ENCODE data around the gene PCGF2. TPM values are rescaled to one million over a fixed set of nuclear protein-coding genes. Genes with fewer than 3 reads are reported as not detected.

The PCGF2 gene
- total RNA-seq, 1 donor from 2014 or later = 74.6 TPM

- H3K9me3 Mint-ChIP-seq = no peaks in the 10 kb centered on the region
- no peak for DNase-seq (ENCODE audit: extremely low spot score, unreplicated experiment)
- H3K4me1 Mint-ChIP-seq (ENCODE audit: unreplicated experiment) = no peaks in the 10 kb centered on the region
- TF ChIP-seq, protein P1, sequence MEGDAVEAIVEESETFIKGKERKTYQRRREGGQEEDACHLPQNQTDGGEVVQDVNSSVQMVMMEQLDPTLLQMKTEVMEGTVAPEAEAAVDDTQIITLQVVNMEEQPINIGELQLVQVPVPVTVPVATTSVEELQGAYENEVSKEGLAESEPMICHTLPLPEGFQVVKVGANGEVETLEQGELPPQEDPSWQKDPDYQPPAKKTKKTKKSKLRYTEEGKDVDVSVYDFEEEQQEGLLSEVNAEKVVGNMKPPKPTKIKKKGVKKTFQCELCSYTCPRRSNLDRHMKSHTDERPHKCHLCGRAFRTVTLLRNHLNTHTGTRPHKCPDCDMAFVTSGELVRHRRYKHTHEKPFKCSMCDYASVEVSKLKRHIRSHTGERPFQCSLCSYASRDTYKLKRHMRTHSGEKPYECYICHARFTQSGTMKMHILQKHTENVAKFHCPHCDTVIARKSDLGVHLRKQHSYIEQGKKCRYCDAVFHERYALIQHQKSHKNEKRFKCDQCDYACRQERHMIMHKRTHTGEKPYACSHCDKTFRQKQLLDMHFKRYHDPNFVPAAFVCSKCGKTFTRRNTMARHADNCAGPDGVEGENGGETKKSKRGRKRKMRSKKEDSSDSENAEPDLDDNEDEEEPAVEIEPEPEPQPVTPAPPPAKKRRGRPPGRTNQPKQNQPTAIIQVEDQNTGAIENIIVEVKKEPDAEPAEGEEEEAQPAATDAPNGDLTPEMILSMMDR (conservative IDR thresholded peaks at IDR 0.05) = no peak
- peaks cover 10% of the 10 kb centered on the region for H3K36me3 Mint-ChIP-seq
- no peaks in the 10 kb centered on the region for H3K27me3 Mint-ChIP-seq
- no peak overlapping the region for H3K4me3 Mint-ChIP-seq
- no peak overlapping the region for H3K27ac Mint-ChIP-seq
These were observed 32.0 kb upstream of the PCGF2 start for GRCh38 chr17:38779965-38780752.

DNA sequence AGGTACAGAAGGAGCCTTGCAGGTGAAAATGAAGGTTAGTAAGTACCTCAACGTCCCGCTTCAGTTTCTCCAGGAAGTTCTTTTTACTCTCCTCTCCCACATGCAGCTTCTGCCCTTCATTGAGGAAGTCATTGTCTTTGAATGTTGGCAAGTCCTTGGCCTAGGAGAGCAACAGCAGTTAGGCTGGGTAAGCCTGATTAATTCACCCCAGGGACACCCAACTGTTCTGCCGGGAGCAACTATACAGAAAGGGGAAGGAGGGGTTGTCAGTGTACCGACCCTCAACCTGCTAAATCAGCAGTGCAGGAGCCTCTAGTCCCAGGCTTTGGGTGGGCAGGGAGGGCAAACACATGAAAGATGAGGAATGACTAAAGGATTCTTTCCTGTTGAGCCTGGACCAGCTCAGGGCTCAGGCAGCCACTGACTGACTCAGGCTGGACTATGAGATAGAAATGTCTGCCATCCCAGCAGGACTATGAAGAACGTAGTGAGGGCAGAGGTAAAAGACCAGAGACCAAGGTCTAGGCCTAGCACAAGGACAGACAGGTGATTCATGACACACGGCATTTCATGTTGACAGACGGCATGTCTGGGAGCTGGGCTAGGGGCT, 29.6 kb upstream of the PCGF2 start:
- TF ChIP-seq, protein P1 (conservative IDR thresholded peaks at IDR 0.05) = no peak
- Mint-ChIP-seq H3K4me3 (no peak overlapping the region), H3K27ac (no peak overlapping the region), H3K4me1 (ENCODE audit: unreplicated experiment) (no peaks in the 10 kb centered on the region), H3K9me3 (no peaks in the 10 kb centered on the region), H3K27me3 (no peaks in the 10 kb centered on the region), H3K36me3 (peaks cover 20% of the 10 kb centered on the region)
- DNase-seq (ENCODE audit: extremely low spot score, unreplicated experiment) = no peak

- no peak overlapping the region for H3K27ac Mint-ChIP-seq
- peaks cover 20% of the 10 kb centered on the region for H3K36me3 Mint-ChIP-seq
- TF ChIP-seq, protein P1 (conservative IDR thresholded peaks at IDR 0.05) = no peak
- no peaks in the 10 kb centered on the region for H3K27me3 Mint-ChIP-seq
- no peak for DNase-seq (ENCODE audit: extremely low spot score, unreplicated experiment)
- no peaks in the 10 kb centered on the region for H3K4me1 Mint-ChIP-seq (ENCODE audit: unreplicated experiment)
- H3K9me3 Mint-ChIP-seq = no peaks in the 10 kb centered on the region
- no peak overlapping the region for H3K4me3 Mint-ChIP-seq
These were observed 25.1 kb upstream of the PCGF2 start for GRCh38 chr17:38773258-38773657.

DNA sequence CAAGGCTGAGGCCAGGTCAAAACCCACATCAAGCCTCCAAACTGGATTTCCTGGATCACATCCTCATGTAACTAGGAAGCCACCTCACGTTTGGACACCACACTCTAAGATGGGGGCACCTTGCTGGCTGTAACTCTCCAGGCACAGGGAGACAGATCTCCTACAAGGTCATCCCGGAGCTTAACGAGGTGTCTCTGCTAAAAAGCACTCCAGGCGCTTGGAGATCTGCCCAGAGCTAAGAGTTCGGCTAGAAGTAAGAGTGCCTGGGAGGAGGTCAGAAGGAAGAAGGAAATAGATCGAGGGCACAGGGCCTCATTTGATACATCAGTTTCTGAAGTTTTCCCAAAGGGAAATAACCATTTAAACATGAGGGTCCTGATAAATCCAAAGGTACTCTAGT, 20.3 kb upstream of the PCGF2 start:
- no peaks in the 10 kb centered on the region for H3K27me3 Mint-ChIP-seq
- no peak overlapping the region for H3K4me3 Mint-ChIP-seq
- H3K36me3 Mint-ChIP-seq = peaks cover 16% of the 10 kb centered on the region
- DNase-seq (ENCODE audit: extremely low spot score, unreplicated experiment) = no peak
- TF ChIP-seq, protein P1 (conservative IDR thresholded peaks at IDR 0.05) = no peak
- no peaks in the 10 kb centered on the region for H3K9me3 Mint-ChIP-seq
- H3K4me1 Mint-ChIP-seq (ENCODE audit: unreplicated experiment) = no peaks in the 10 kb centered on the region
- no peak overlapping the region for H3K27ac Mint-ChIP-seq

DNA sequence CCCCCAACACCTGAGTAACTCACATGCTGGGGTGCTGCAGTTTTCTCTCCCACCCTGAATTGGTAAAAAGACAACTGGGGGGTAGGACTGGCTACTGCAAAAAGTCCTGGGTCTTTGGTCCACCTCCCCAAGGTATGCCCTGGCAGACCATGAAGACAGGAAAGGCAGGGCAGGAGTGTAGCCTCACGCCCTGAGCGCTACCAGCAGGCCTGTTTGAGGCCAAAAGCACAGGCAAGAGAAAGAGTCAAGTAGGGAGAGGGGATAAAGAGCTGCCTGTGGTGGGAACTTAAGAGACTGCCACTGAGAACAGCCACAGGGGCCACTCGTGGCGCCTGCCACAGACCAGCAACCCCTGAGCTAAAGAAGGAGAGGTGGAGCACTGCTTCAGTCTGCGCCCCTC, 18.2 kb upstream of the PCGF2 start:
- TF ChIP-seq, protein P1 (conservative IDR thresholded peaks at IDR 0.05) = no peak
- no peaks in the 10 kb centered on the region for H3K27me3 Mint-ChIP-seq
- H3K4me1 Mint-ChIP-seq (ENCODE audit: unreplicated experiment) = no peaks in the 10 kb centered on the region
- no peaks in the 10 kb centered on the region for H3K9me3 Mint-ChIP-seq
- H3K27ac Mint-ChIP-seq = peak overlapping the region; percentile 27
- no peak overlapping the region for H3K4me3 Mint-ChIP-seq
- peaks cover 13% of the 10 kb centered on the region for H3K36me3 Mint-ChIP-seq
- DNase-seq (ENCODE audit: extremely low spot score, unreplicated experiment) = no peak
